NCI-H1436 (cell line): ENCODE data around the gene LRRTM4.

Source experiments
- DNase-seq: peaks from one replicate; lab custom pipeline; 2025; lab: John Stamatoyannopoulos, UW

Gene LRRTM4

GRCh38 chr2:76985387-76986136, 536.6 kb downstream of the LRRTM4 start:
- no peak for DNase-seq

GRCh38 chr2:76984359-76984758, 537.8 kb downstream of the LRRTM4 start:
- no peak for DNase-seq

GRCh38 chr2:76980067-76980787, 541.9 kb downstream of the LRRTM4 start:
- DNase-seq, result no peak

- DNase-seq, result no peak
Measured at GRCh38 chr2:76977846-76978727, 544.1 kb downstream of the LRRTM4 start.

- no peak for DNase-seq
Measured at GRCh38 chr2:76975752-76976151, 546.4 kb downstream of the LRRTM4 start.

- no peak for DNase-seq
Measured at GRCh38 chr2:76973610-76974009, 548.6 kb downstream of the LRRTM4 start.

- no peak for DNase-seq
Measured at GRCh38 chr2:76965772-76966171, 556.4 kb downstream of the LRRTM4 start.

GRCh38 chr2:76958749-76959148, 563.4 kb downstream of the LRRTM4 start:
- no peak for DNase-seq

- peak; percentile 2 for DNase-seq
Measured at GRCh38 chr2:76953733-76954347, 568.3 kb downstream of the LRRTM4 start.

GRCh38 chr2:76946631-76947145, 575.5 kb downstream of the LRRTM4 start:
- DNase-seq, result no peak

- DNase-seq, result no peak
Measured at GRCh38 chr2:76940559-76940958, 581.6 kb downstream of the LRRTM4 start.

GRCh38 chr2:76938153-76938552, 584.0 kb downstream of the LRRTM4 start:
- no peak for DNase-seq

GRCh38 chr2:76932550-76932949, 589.6 kb downstream of the LRRTM4 start:
- no peak for DNase-seq

- DNase-seq, result no peak
Measured at GRCh38 chr2:76930056-76930744, 592.0 kb downstream of the LRRTM4 start.

- no peak for DNase-seq
Measured at GRCh38 chr2:76928026-76928425, 594.1 kb downstream of the LRRTM4 start.

- DNase-seq, result no peak
Measured at GRCh38 chr2:76921006-76921405, 601.2 kb downstream of the LRRTM4 start.

- DNase-seq, result no peak
Measured at GRCh38 chr2:76895469-76895868, 626.7 kb downstream of the LRRTM4 start.

GRCh38 chr2:76870581-76870980, 651.6 kb downstream of the LRRTM4 start:
- DNase-seq, result no peak

GRCh38 chr2:76870011-76870410, 652.2 kb downstream of the LRRTM4 start:
- DNase-seq, result no peak

- no peak for DNase-seq
Measured at GRCh38 chr2:76867854-76868253, 654.3 kb downstream of the LRRTM4 start.

- DNase-seq, result no peak
Measured at GRCh38 chr2:76866464-76866863, 655.7 kb downstream of the LRRTM4 start.
